GM21825 (cell line): ENCODE results near the gene ARHGEF26.
"Not testable (repeated sequence)": the region's sequence is repeated elsewhere in the genome, so short reads cannot be mapped to it uniquely, and the experiment has no call there.

Experiments
- ATAC-seq: cut with Tn5 transposase; IDR thresholded peaks from one replicate; pipeline ENCODE4 v1.9.1; 2021; ENCODE audit warnings: mild to moderate bottlenecking, moderate library complexity; ENCODE audit not compliant: unreplicated experiment

The ARHGEF26 gene

GRCh38 chr3:154120961-154121700, at the start of gene ARHGEF26:
Gene ARHGEF26, plus strand, starts transcription at chr3:154121390. Its CDS starts 603 bp downstream, at chr3:154121993.
- peak; percentile 72 for ATAC-seq

- no peak for ATAC-seq
Measured at GRCh38 chr3:154074966-154075365, 46.2 kb upstream of the ARHGEF26 start.

GRCh38 chr3:154078672-154079071, 42.5 kb upstream of the ARHGEF26 start:
- ATAC-seq = no peak

GRCh38 chr3:154081305-154081704, 39.9 kb upstream of the ARHGEF26 start:
- no peak for ATAC-seq

- no peak for ATAC-seq
Measured at GRCh38 chr3:154085071-154085470, 36.1 kb upstream of the ARHGEF26 start.

GRCh38 chr3:154085799-154086198, 35.4 kb upstream of the ARHGEF26 start:
- no peak for ATAC-seq

- ATAC-seq = no peak
Measured at GRCh38 chr3:154086286-154086685, 34.9 kb upstream of the ARHGEF26 start.

- ATAC-seq = not testable (repeated sequence)
Measured at GRCh38 chr3:154087756-154088480, 33.3 kb upstream of the ARHGEF26 start.

- ATAC-seq = no peak
Measured at GRCh38 chr3:154089421-154090420, 31.5 kb upstream of the ARHGEF26 start.

- no peak for ATAC-seq
Measured at GRCh38 chr3:154094051-154094450, 27.1 kb upstream of the ARHGEF26 start.

GRCh38 chr3:154095832-154096421, 25.3 kb upstream of the ARHGEF26 start:
- ATAC-seq = no peak

GRCh38 chr3:154098376-154098775, 22.8 kb upstream of the ARHGEF26 start:
- no peak for ATAC-seq

- no peak for ATAC-seq
Measured at GRCh38 chr3:154100556-154100955, 20.6 kb upstream of the ARHGEF26 start.

GRCh38 chr3:154101250-154101649, 19.9 kb upstream of the ARHGEF26 start:
- no peak for ATAC-seq

GRCh38 chr3:154102225-154102624, 19.0 kb upstream of the ARHGEF26 start:
- ATAC-seq = no peak

- no peak for ATAC-seq
Measured at GRCh38 chr3:154105218-154105975, 15.8 kb upstream of the ARHGEF26 start.

GRCh38 chr3:154111365-154111935, 9.7 kb upstream of the ARHGEF26 start:
- ATAC-seq = no peak

- no peak for ATAC-seq
Measured at GRCh38 chr3:154112146-154112852, 8.9 kb upstream of the ARHGEF26 start.

GRCh38 chr3:154113609-154114008, 7.6 kb upstream of the ARHGEF26 start:
- no peak for ATAC-seq
